LNCAP (cell line): ENCODE data around the gene ATP2B1.

Source experiments
- TF ChIP-seq, protein P1 (sequence below): fragments of 450-650 bp; IDR thresholded peaks from 2 replicates; pipeline ENCODE4 v1.5.1; 2017; ENCODE audit warnings: mild to moderate bottlenecking

The ATP2B1 gene

DNA sequence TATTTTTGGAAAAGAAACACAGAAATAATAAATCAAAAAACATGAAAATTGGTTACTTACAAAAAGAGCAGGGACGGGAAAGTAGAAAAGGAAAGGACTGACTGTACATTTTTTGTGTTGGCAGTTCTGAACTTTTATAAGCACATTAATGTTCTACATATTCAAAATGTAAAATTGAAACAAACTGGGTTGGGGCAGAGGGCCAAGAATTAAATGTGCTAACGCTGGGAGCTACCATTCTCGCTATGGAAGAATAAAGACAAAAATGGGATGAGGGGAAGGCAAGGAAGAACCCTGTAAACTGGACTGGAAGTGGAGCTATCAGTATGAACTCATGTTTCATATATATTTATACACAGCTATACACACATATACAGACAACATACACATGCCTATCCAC is 24.5 kb downstream of the ATP2B1 start:
- TF ChIP-seq, protein P1, sequence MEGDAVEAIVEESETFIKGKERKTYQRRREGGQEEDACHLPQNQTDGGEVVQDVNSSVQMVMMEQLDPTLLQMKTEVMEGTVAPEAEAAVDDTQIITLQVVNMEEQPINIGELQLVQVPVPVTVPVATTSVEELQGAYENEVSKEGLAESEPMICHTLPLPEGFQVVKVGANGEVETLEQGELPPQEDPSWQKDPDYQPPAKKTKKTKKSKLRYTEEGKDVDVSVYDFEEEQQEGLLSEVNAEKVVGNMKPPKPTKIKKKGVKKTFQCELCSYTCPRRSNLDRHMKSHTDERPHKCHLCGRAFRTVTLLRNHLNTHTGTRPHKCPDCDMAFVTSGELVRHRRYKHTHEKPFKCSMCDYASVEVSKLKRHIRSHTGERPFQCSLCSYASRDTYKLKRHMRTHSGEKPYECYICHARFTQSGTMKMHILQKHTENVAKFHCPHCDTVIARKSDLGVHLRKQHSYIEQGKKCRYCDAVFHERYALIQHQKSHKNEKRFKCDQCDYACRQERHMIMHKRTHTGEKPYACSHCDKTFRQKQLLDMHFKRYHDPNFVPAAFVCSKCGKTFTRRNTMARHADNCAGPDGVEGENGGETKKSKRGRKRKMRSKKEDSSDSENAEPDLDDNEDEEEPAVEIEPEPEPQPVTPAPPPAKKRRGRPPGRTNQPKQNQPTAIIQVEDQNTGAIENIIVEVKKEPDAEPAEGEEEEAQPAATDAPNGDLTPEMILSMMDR, result no peak

DNA sequence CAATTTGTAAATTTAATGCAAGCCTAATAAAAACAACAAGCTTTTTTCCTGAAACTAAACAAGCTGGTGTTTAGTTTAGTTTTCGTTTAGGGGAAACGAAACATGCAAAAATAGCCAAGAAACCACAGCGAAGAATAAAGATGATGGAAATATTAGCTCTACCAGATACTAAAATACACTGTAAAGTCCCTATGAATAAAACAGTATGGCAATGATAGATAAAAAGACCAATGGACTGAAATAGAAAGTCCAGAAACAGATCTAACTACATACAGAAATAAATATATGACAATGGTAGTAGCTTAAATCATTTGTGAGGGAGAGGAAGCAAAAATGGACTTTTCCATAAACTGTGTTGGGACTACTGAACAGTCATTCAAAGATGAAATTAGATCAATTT is 26.4 kb downstream of the ATP2B1 start:
- TF ChIP-seq, protein P1, result no peak

DNA sequence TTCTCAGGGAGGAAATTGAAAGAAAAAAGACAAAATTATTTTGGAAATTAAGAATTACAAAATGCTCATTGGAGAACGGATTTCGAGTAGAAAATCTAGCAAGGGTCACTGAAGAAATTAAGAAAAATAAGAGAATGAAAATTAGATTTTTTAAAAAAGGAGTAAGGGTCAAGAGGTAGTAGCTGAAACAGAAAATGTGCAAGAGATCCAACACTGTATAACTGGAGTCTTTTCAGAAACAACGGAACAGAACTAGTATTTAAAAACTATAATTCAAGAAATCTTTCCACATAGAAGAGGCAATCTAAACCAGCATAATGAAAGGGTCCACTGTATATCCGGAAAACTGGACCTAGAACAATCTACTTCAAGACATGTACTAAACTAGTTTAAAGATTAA is 28.2 kb downstream of the ATP2B1 start:
- TF ChIP-seq, protein P1, result no peak

DNA sequence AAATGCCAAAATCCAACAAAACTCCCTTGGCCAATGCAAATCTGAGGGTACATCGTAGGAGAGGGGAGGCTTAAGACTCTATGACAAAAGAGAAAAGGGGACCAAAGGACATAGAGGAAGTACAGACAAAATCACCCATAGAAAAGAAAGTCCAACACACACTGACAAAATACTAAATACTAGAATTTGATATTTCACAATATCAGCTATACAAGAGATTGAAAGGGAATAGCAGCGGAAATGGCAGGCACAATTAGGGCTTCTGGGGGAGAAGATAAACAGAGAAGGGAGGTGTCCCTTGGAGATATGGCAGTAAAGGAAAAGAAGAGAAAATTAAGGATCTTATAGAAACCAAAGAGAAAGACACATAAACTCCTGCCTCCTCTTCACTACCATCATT is 29.0 kb downstream of the ATP2B1 start:
- TF ChIP-seq, protein P1, result no peak

DNA sequence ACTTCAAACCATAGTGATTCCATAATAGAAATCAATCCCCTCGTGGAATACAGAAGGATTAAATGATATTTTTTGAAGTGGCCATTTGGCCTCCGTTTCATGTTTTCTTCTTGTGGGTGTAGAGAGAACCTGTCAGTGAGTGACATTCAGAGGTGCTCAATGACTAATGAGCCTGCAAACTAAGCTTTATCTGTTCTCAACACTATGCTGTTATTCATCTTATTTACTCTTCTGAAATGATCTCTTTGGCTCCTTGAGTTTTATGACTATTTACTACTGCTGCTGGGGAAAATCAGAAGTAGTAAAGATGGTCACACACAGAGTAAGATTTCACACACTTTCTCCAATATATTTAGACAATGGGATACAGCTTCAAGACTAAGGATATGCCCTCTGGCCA is 30.4 kb downstream of the ATP2B1 start:
- TF ChIP-seq, protein P1, result no peak

DNA sequence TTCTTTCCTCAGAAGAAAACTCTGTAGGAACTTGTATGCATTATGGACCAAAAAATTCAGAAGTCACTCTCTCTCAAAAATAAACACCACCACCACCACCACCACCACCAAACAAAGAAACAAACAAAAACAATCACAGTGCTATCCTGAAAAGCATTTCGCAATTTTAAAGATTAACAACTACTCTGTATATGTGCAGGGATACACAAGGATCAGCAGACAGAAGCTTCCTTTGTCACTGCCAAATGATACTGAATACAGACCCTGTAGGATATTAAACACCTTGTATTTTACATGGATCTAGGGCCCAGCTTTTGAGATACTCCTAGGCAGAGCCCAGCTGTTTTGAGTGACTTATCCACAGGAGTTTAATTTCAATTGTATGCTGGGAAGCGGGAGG is 31.7 kb downstream of the ATP2B1 start:
- TF ChIP-seq, protein P1, result no peak

DNA sequence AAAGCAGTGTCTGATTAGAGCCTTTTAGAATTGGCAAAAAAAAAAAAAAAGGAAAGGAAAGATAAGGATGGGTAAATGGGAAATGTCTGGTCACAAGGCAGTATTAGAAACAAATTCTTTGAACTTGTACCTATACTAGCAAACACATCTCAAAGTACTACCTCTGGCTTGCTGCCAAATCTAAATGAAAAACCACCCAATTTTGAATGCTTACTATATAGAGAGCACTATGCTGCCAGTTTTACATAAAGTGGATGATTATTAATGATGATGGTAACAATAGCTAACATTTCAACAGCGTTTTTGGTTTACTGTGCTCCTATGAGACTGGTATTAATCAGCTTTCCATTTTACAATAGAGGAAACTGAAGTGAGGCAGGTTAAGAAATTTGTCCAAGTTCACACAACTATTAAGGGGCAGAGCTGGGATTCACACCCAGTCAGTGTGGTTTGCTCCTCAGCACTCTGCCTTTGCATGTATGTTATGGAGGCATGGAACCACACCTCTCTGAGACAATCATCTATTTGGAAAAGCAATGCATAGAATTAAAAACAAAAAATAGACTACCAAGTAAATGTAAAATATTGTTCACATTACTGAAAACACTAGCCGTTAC is 34.2 kb downstream of the ATP2B1 start:
- TF ChIP-seq, protein P1, result no peak

DNA sequence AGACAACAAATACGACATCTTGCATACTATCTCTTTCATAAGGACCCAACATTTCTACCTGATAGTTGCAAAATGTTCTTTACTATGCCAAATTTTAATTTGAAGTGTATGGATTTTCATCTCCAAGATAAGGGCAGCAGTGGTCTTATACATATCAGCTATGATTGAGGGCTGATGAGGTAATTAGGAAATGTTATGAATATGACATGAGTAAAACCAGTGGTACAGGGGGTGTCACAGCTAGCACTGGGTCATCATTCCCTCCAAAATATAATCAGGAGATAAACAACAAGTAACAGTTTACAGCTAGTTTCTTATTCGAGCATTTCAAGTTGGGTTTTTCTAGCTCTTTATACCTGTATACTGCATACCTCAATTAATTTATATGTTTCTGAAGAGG is 35.0 kb downstream of the ATP2B1 start:
- TF ChIP-seq, protein P1, result no peak
